HCT116 (cell line): ENCODE measurements around the gene C2orf81.

ENCODE experiments used
- CEBPB ChIP-seq: IDR thresholded peaks from 2 replicates; pipeline ENCODE4 v1.6.1; 2012; ENCODE audit warnings: low read depth
- CTCF ChIP-seq, 3 experiments: fragments of 200-600 bp in 1 of 3; sonication (generic) in 1 of 3; IDR thresholded peaks in 2 of 3; conservative IDR thresholded peaks in 1 of 3; 2 replicates each; pipeline ENCODE4 v1.5.1; 2012 to 2017; ENCODE audit warnings: low read depth in 2 of 3, low read length in 2 of 3, antibody characterized with exemption in 1 of 3, borderline replicate concordance in 1 of 3, control low read depth in 1 of 3, mild to moderate bottlenecking in 1 of 3, mixed read lengths in 1 of 3, mixed run types in 1 of 3, moderate library complexity in 1 of 3; ENCODE audit not compliant: insufficient read depth in 1 of 3
- ELF1 ChIP-seq: IDR thresholded peaks from 2 replicates; pipeline ENCODE4 v1.6.1; 2012; ENCODE audit warnings: low read depth, borderline replicate concordance
- EZH2phosphoT487 ChIP-seq: fragments of 200-600 bp; IDR thresholded peaks from 2 replicates; pipeline ENCODE4 v1.6.1; 2018; ENCODE audit warnings: antibody characterized with exemption, borderline replicate concordance
- JUND ChIP-seq: IDR thresholded peaks from 2 replicates; pipeline ENCODE4 v1.6.1; 2012
- POLR2A ChIP-seq: IDR thresholded peaks from 2 replicates; pipeline ENCODE4 v1.7.0; 2011; ENCODE audit warnings: borderline replicate concordance; ENCODE audit not compliant: insufficient read depth, insufficient read length; ENCODE audit errors: extremely low read depth
- POLR2AphosphoS5 ChIP-seq: IDR thresholded peaks from 2 replicates; pipeline ENCODE4 v1.6.1; 2011; ENCODE audit warnings: mild to moderate bottlenecking, low read depth, low read length, moderate library complexity
- RAD21 ChIP-seq: IDR thresholded peaks from 2 replicates; pipeline ENCODE4 v1.6.1; 2012; ENCODE audit warnings: low read depth, mild to moderate bottlenecking
- SP1 ChIP-seq: IDR thresholded peaks from 2 replicates; pipeline ENCODE4 v1.6.1; 2012; ENCODE audit warnings: low read depth
- SRF ChIP-seq: IDR thresholded peaks from 2 replicates; pipeline ENCODE4 v1.6.1; 2012; ENCODE audit warnings: low read depth

- TF ChIP-seq SP1: no peak
- no peak for TF ChIP-seq RAD21
- no peak for TF ChIP-seq CTCF (IDR thresholded peaks at IDR 0.05 in 2 of 3, conservative IDR thresholded peaks at IDR 0.05 in 1 of 3; ENCODE audit: borderline replicate concordance in 1 of 3, insufficient read depth in 1 of 3, low read depth in 2 of 3, low read length in 2 of 3)
- no peak for TF ChIP-seq JUND
- no peak for TF ChIP-seq SRF
- no peak for TF ChIP-seq CEBPB
- TF ChIP-seq POLR2AphosphoS5: no peak
- TF ChIP-seq POLR2A: no peak
- TF ChIP-seq EZH2phosphoT487: no peak
- TF ChIP-seq ELF1: no peak
Observed at GRCh38 chr2:74419345-74419744, 2.1 kb downstream of the C2orf81 start.
